SU-DHL-6 (cell line): Measurements from ENCODE around the gene RYR2.

Experiments used
- H2AFZ ChIP-seq: fragments of 200-600 bp; sonication (generic); 2 replicates; pipeline ENCODE4 v1.6.1; 2014; ENCODE audit warnings: low read depth, mild to moderate bottlenecking, moderate library complexity, mixed read lengths, antibody characterized with exemption, low read length; ENCODE audit not compliant: severe bottlenecking
- H3F3A ChIP-seq: fragments of 200-600 bp; shearing (Covaris generic); 2 replicates; pipeline ENCODE4 v1.6.0; 2016; ENCODE audit warnings: antibody characterized with exemption, mild to moderate bottlenecking; ENCODE audit not compliant: insufficient read depth
- H3K27ac ChIP-seq: fragments of 200-600 bp; sonication (generic); 2 replicates; pipeline ENCODE4 v1.5.1; 2016; ENCODE audit warnings: low read depth, mild to moderate bottlenecking, low read length, moderate library complexity, mixed read lengths
- H3K27me3 ChIP-seq: fragments of 200-600 bp; sonication (generic), shearing (Covaris generic); 2 replicates; pipeline ENCODE4 v1.6.0; 2014; ENCODE audit warnings: mild to moderate bottlenecking, low read length
- H3K36me3 ChIP-seq: fragments of 200-600 bp; sonication (generic); 2 replicates; pipeline ENCODE4 v1.6.1; 2014; ENCODE audit warnings: mild to moderate bottlenecking, low read length, mixed read lengths
- H3K4me2 ChIP-seq: fragments of 300-600, 200-600 bp; shearing (Covaris generic), sonication (generic); 2 replicates; pipeline ENCODE4 v1.6.0; 2014; ENCODE audit warnings: low read length, low read depth, mild to moderate bottlenecking; ENCODE audit not compliant: poor library complexity, severe bottlenecking
- H3K4me3 ChIP-seq: fragments of 200-600 bp; sonication (generic); 2 replicates; pipeline ENCODE4 v1.5.1; 2014; ENCODE audit warnings: antibody characterized with exemption, low read length, mild to moderate bottlenecking, mixed read lengths; ENCODE audit not compliant: insufficient read depth, poor library complexity, severe bottlenecking
- H3K79me2 ChIP-seq: fragments of 200-600 bp; sonication (generic); 2 replicates; pipeline ENCODE4 v1.6.1; 2014; ENCODE audit warnings: mild to moderate bottlenecking, low read length, moderate library complexity; ENCODE audit not compliant: insufficient read depth
- H3K9ac ChIP-seq: fragments of 200-600 bp; sonication (generic); 2 replicates; pipeline ENCODE4 v1.7.0; 2014; ENCODE audit warnings: mild to moderate bottlenecking, low read length
- H3K9me2 ChIP-seq: fragments of 200-600 bp; sonication (generic); replicated peaks from 2 replicates; pipeline ENCODE4 v1.6.1; 2014; ENCODE audit warnings: low read length; ENCODE audit not compliant: insufficient read depth
- H3K9me3 ChIP-seq: fragments of 200-600 bp; sonication (generic); 2 replicates; pipeline ENCODE4 v1.6.1; 2014; ENCODE audit warnings: low read length, mixed read lengths; ENCODE audit not compliant: insufficient read depth
- H4K20me1 ChIP-seq: fragments of 200-600 bp; sonication (generic); 2 replicates; pipeline ENCODE4 v1.6.1; 2014; ENCODE audit warnings: low read depth, mild to moderate bottlenecking, antibody characterized with exemption, low read length, moderate library complexity, mixed read lengths
- CTCF ChIP-seq: fragments of 200-600 bp; sonication (generic); IDR thresholded peaks from one replicate; pipeline ENCODE4 v1.5.1; 2017; ENCODE audit warnings: antibody characterized with exemption, mild to moderate bottlenecking, low read length, moderate library complexity; ENCODE audit not compliant: insufficient read depth, poor library complexity, severe bottlenecking
- EZH2phosphoT487 ChIP-seq: fragments of 200-600 bp; sonication (generic), shearing (Covaris generic); conservative IDR thresholded peaks from 2 replicates; pipeline ENCODE4 v1.6.1; 2018; ENCODE audit warnings: mild to moderate bottlenecking, antibody characterized with exemption, low read length, moderate library complexity, mixed read lengths

Gene RYR2

GRCh38 chr1:237608433-237608832, 566.4 kb downstream of the RYR2 start:
- H3F3A ChIP-seq = no peaks in the 10 kb centered on the region
- no peak overlapping the region for H3K4me3 ChIP-seq
- no peaks in the 10 kb centered on the region for H4K20me1 ChIP-seq
- H3K4me2 ChIP-seq = no peak overlapping the region
- no peaks in the 10 kb centered on the region for H3K9me2 ChIP-seq
- H3K27me3 ChIP-seq = no peaks in the 10 kb centered on the region
- no peak overlapping the region for H3K27ac ChIP-seq
- H3K9me3 ChIP-seq = no peaks in the 10 kb centered on the region
- no peak overlapping the region for H3K9ac ChIP-seq
- TF ChIP-seq EZH2phosphoT487 (no peak), CTCF (no peak)
- no peak overlapping the region for H2AFZ ChIP-seq
- H3K36me3 ChIP-seq = no peaks in the 10 kb centered on the region
- no peaks in the 10 kb centered on the region for H3K79me2 ChIP-seq

GRCh38 chr1:237610157-237610556, 568.2 kb downstream of the RYR2 start:
- no peaks in the 10 kb centered on the region for H3F3A ChIP-seq
- no peak overlapping the region for H3K9ac ChIP-seq
- no peak overlapping the region for H3K27ac ChIP-seq
- no peaks in the 10 kb centered on the region for H3K9me2 ChIP-seq
- no peaks in the 10 kb centered on the region for H3K27me3 ChIP-seq
- H3K4me2 ChIP-seq = no peak overlapping the region
- no peak overlapping the region for H3K4me3 ChIP-seq
- H3K9me3 ChIP-seq = no peaks in the 10 kb centered on the region
- no peaks in the 10 kb centered on the region for H3K79me2 ChIP-seq
- no peak for TF ChIP-seq EZH2phosphoT487
- TF ChIP-seq CTCF = no peak
- H3K36me3 ChIP-seq = no peaks in the 10 kb centered on the region
- H2AFZ ChIP-seq = no peak overlapping the region
- no peaks in the 10 kb centered on the region for H4K20me1 ChIP-seq

GRCh38 chr1:237613984-237614383, 572.0 kb downstream of the RYR2 start:
- Histone ChIP-seq H3F3A (no peaks in the 10 kb centered on the region), H2AFZ (no peak overlapping the region), H3K4me3 (no peak overlapping the region), H4K20me1 (no peaks in the 10 kb centered on the region), H3K4me2 (no peak overlapping the region), H3K27me3 (no peaks in the 10 kb centered on the region), H3K79me2 (no peaks in the 10 kb centered on the region), H3K36me3 (no peaks in the 10 kb centered on the region), H3K9me2 (no peaks in the 10 kb centered on the region), H3K9me3 (no peaks in the 10 kb centered on the region), H3K27ac (no peak overlapping the region), H3K9ac (no peak overlapping the region)
- no peak for TF ChIP-seq EZH2phosphoT487
- no peak for TF ChIP-seq CTCF
